Activated T-cell treated with anti-CD3 and anti-CD28 coated beads for 1 hour (primary cell): ENCODE measurements around the gene MINDY4B.
A peak's percentile ranks its signal among the peaks of the same experiment; 100 is the strongest.

Experiments
- DNase-seq: peaks from one replicate; pipeline ENCODE4 v3.0.0-alpha.2; 2020; ENCODE audit warnings: low read depth

MINDY4B gene

GRCh38 chr3:150905339-150905738 is at the start of gene MINDY4B:
Gene MINDY4B, minus strand, starts transcription at chr3:150905439. Its CDS starts 0 bp downstream, at chr3:150905439.
- DNase-seq = no peak

- DNase-seq = no peak
Measured at GRCh38 chr3:150951923-150952322, 46.7 kb upstream of the MINDY4B start.

GRCh38 chr3:150945226-150946032 is 40.2 kb upstream of the MINDY4B start:
- DNase-seq = no peak

DNA sequence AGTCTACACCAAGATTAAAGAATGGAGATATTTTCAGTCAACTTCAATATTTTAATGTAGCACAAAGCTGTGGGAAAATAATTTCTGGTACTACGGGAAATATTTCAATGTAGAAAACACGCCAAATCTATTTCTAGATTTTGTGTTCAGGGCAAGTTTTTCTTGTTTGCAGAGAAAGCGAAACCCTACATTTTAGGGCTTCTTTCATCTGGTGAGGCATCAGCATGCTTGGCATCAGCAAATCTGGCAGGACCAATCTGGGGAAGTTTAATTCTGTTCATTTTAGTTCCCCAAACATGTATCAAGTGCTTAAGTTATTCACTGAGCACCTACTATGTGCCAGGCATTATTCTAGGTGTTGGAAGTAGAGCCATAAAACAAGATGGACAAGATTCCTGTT is 37.0 kb upstream of the MINDY4B start:
- no peak for DNase-seq

DNA sequence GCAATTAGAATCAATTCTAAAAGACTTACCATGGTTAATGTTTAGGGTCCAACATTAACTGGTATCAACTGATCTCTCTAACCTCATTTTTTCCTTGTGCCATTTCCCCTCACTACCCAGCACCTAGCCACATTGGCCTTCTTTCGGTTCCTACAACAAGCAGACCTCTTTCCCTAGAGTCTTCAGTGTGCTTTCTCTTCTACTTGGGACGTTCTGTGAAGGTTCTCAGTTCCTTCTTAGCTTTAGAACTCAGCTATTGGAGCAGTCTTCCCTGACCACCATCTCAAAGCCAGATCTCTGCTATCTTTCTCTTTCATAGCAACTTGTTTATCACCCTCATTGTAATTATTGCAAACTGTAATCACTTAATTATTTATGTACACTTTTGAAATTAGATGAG is 31.5 kb upstream of the MINDY4B start:
- no peak for DNase-seq

- DNase-seq = no peak
Measured at GRCh38 chr3:150933473-150933995, 28.3 kb upstream of the MINDY4B start.

DNA sequence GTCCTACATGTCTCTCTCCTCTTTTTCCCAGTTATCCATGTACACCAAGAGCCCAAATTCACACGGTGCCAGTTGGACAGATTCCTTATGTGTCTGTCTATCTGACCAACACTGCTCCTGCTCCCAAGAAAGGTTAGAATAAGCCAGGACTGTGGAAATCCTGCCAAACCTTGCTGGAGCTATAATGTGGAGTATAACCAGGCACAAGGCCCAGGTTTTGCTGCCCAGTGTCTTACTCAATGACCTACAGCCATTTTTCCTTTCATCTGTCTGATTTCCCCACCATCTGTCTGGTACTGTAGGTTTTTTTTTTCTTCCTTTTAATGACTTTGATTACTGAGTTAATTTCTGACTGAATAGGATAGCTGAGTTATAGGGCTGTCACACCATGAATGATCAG is 26.5 kb upstream of the MINDY4B start:
- DNase-seq = no peak

DNA sequence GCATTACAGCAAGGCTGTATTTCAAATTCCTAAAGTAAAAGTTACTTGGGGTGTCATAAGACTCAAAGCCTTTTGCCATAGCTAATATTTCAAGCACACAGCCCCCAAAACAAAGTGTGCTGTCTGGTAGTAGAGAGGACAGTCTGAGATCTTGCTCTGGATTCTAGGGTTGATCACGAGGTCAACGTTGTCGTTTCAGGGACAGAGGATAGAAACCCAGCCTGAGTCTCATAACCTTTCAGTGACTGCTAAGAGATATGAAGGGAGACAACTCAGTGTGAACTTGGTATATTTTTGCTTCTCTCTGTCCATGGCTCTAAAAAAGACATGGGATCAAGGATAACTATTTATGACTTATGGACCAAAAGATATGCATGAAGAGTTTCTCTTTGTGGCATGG is 25.6 kb upstream of the MINDY4B start:
- DNase-seq = no peak

- DNase-seq = no peak
Measured at GRCh38 chr3:150928234-150928633, 23.0 kb upstream of the MINDY4B start.

DNA sequence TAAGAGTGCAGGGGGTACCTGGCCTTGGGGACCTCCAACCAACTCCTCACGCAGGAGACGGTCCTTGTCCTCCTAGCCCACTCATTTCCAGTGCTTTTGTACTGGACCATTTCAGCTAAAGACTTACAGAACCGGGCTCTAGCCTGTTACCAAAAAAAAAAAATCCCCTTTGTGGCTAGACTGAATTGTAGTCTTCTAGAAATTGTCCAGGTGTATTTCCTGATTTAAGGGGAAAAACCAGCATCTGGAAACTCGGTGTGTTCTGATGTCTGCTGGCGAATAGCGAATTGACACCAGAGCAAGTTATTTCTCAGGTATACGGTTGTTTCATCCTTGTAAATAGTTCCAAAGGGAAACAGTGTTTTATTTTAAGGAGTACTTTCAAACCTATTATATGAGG is 21.1 kb upstream of the MINDY4B start:
- DNase-seq = no peak

DNA sequence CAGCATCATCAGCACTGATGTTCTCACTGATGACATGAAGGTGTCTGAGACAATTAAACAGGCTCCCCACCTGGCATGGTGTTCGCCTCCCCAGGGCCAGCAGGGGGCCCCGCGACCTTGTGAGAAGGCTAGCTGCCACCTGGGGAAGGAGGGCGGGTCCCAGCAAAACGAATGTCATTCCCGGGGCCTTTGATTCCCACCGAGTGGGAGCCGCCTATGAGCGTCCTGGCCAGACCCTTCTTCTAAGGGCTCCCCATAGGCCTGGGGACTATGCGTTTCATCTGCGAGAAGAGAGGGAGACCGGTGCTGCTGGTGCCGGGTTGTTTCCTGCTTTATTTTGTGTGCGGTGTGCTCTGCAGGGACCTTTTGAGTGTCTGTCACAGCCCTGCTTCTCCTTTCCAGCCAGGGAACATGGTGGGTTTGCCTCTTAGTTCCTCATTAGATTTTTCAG is 20.5 kb upstream of the MINDY4B start:
- DNase-seq = peak; percentile 31

DNA sequence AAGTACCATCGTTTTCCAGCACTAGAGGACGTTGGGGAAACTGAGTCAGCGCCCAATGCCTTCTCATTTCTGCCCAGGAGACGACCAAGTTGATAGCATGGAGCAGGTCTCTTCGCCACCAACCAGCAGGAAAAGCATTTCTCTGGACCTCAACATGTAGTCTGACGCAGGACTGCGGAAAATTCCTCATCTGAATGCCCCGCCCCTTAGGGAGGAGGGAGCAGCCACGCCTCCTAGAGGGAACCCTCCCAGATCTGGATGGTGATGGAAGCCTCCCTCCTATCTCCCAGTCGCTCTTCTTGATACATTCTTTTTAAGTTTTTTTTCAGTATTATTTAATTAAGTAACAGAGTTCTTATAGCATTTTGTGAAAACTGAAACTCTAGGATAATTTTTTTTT is 17.4 kb upstream of the MINDY4B start:
- DNase-seq = no peak

DNA sequence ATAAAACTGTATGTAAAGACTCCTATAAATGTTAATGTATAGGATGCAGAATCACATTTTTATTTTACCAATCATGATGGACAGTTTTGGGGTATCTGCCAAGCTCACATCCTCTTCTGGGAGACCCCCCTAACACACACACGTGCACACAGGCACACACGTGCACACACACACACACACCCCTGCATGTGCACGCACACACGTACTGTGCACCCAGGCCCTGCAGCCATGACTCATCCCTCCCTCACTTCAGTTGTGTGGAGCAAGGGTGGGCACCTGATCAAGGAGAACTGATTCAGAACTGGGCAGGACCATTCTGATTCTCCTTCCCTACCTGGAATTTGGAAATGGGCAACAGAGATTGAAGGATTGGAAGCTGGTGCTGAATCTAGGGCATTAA is 16.0 kb upstream of the MINDY4B start:
- no peak for DNase-seq

GRCh38 chr3:150920236-150920635 is 15.0 kb upstream of the MINDY4B start:
- no peak for DNase-seq

DNA sequence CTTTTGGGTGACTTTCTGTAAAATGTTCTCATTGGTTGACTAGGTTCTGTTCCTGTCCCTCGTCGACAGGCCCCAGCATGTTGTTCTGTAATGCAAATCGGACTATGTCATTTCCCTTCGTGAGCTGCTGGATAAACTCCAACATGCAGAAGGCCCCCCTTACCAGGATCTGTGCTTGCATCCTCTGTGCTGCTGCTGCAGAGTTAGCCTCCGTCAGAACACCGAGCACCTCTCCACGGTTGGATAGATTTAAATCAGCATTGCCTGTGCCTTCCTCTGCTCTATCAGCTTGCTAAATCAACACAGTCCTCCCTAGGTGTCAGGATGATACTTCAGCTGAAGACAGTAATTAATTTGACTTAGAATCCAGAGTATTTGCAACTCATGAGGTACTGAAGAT is 12.7 kb upstream of the MINDY4B start:
- DNase-seq = no peak

- no peak for DNase-seq
Measured at GRCh38 chr3:150913133-150913922, 8.1 kb upstream of the MINDY4B start.

DNA sequence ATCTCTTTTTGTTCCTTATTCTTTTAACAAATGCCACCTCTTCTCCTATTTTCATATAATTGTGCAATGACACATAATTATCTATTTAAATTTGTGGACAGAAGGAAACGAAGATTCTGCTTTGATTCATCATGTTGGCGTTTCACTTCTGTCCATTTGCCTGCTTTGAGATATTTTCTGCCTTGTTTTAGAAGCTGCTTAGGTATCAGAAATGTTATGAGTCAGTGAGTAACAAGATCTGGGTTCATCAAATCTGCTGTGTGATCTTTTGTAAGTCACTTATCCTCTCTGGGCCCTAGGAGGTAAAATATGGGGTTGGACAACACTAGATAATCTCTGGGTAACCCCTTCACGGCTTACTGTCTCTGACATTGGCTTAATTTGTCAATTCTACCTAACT is 7.3 kb upstream of the MINDY4B start:
- no peak for DNase-seq

DNA sequence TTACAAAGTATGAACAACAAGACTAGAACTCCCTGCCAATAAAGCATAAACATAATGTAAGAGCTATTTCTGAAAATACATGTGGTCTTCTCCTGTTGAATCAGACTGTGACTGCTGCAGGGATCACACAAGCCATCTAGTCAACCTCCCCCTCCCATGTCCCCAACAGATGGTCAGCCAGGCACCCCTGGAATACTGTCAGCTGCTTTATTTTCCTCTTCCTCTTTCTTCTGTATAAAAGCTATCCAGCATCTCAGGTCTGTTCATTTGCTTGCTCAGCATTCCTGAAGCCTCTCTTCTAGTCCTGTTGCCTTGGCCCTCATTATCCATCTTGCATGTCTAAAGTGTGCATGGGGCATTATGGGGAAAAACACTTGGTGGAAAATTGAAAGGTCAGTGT is 6.5 kb upstream of the MINDY4B start:
- DNase-seq = no peak

DNA sequence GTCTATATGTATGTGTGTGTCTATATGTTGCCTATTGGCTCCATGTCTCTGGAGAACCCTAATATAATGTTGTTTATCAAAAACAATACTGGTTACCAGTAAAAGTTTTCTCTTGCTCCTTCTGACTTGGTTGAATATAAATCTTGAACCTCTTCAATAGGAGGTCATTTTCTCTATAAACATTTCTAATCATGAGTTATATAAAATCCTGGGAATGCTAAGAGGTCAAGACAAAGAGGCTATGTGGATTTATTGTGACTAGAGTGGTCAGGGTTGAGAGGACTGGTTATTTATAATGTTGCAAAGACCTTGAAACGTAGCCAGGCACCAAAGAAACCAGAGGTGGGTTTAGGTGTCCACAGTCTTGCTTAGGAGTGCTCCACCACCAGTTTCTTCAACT is 1.2 kb upstream of the MINDY4B start:
- no peak for DNase-seq

GRCh38 chr3:150905746-150906145 is 507 bp upstream of the MINDY4B start:
- DNase-seq = no peak

GRCh38 chr3:150902988-150903387 is 2.3 kb downstream of the MINDY4B start:
- DNase-seq = no peak

DNA sequence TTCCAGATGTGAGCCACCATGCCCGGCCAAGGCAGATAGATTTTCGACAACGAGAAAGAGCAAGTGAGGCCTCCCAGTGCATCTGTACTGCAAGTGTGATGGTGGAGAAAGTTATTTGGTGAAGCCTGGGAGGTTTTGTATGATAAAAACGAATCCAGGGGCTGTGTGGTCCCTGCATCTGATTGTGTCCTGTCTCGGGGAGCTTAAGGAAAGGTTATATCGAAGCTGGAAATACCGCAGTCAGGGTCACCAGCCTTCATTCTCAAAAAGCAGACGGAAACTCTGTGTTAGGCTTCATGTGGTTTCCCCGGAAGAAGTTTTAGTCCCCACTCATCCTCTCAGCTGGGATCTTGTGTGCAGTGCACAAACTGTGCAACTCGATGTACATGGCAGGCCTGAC is 3.4 kb downstream of the MINDY4B start:
- DNase-seq = no peak

- DNase-seq = no peak
Measured at GRCh38 chr3:150899141-150899540, 6.1 kb downstream of the MINDY4B start.
